GM12801 (cell line): ENCODE results near the gene DSCAML1.

ENCODE experiments used
- TF ChIP-seq, protein P1 (sequence below): IDR thresholded peaks from one replicate; pipeline ENCODE4 v1.5.1; 2011; ENCODE audit warnings: control low read depth; ENCODE audit not compliant: insufficient read length; ENCODE audit errors: extremely low read depth

DSCAML1 gene

GRCh38 chr11:117563556-117563955 is 233.5 kb downstream of the DSCAML1 start:
- TF ChIP-seq, protein P1, sequence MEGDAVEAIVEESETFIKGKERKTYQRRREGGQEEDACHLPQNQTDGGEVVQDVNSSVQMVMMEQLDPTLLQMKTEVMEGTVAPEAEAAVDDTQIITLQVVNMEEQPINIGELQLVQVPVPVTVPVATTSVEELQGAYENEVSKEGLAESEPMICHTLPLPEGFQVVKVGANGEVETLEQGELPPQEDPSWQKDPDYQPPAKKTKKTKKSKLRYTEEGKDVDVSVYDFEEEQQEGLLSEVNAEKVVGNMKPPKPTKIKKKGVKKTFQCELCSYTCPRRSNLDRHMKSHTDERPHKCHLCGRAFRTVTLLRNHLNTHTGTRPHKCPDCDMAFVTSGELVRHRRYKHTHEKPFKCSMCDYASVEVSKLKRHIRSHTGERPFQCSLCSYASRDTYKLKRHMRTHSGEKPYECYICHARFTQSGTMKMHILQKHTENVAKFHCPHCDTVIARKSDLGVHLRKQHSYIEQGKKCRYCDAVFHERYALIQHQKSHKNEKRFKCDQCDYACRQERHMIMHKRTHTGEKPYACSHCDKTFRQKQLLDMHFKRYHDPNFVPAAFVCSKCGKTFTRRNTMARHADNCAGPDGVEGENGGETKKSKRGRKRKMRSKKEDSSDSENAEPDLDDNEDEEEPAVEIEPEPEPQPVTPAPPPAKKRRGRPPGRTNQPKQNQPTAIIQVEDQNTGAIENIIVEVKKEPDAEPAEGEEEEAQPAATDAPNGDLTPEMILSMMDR: no peak

- TF ChIP-seq, protein P1: no peak
Measured at GRCh38 chr11:117562136-117562535, 234.9 kb downstream of the DSCAML1 start.

DNA sequence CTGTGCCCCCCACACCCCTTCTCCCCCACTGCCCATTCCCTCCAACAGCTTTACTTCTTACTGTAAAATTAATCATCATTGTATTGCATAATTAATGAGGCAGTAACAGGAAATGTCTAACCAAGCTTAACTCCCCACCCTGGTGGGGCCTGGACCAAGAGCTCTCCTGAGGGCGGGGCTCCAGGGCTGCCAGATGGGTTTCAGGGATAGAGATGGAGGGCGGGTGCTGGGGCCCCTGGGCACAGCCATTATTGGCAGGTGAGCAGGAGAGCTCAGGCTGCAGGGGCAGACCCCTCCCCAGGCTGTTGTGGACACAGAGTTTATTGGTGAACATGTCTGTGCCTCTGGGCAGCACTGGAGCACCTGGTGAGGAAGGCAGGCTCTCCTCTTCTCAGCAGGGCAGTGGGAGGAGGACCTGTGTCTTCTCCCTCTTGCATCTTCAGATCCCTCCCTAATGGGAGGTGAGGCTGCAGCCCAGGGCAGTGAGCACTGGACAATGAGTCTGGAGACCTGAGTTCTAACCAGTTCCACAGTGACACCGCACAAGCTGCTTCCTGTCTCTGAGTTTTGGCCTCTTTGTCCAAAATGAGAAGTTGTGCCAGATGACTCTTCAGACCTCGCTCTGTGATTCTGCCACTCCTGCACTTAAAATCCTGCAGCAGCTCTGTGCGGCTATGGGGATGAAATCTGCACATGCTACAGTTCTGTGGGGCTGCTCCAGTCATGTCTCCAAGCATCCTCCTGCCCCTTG is 236.1 kb downstream of the DSCAML1 start:
- TF ChIP-seq, protein P1: no peak

- TF ChIP-seq, protein P1: no peak
Measured at GRCh38 chr11:117559698-117560097, 237.3 kb downstream of the DSCAML1 start.

DNA sequence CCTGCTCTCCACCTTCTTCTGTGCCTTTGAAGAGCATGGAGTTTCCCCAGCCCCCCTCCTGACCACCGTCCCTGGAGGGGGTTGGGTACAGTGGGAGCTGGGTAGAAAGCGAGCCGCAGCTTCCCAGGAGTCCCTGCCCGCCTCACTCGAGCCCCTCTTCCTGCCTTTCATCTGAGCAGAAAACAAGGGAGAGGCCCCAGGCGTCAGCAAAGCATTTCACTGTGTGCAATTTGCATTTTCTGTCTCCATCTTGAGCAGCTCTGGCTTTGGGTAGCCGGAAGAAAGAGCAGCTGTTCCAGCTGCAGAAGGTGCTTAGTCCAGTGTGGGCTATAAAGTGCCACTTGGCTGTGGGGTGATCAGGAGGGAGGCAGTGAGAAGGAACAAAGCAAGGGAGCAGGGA is 239.7 kb downstream of the DSCAML1 start:
- TF ChIP-seq, protein P1: no peak

GRCh38 chr11:117554601-117555333 is 242.2 kb downstream of the DSCAML1 start:
- TF ChIP-seq, protein P1: no peak

DNA sequence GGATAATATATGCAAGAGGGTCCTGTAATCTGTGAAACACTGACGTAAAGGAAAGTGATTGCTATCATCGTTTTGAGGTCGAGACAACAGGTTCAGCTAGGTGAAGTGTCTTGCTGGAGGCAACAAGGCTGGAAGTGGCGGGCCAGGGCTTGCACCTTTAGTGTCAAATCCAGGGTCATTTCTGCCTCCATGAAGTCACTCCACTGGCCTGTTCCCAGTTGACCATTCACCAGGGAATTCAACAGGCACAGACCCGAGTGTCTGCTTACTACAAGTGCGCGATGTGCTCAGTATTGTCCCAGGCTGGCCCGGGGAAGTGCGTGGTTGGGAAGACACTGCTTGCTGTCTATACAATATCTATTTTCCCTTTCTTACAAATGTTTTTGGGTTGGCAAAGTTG is 244.4 kb downstream of the DSCAML1 start:
- TF ChIP-seq, protein P1: no peak
